ELF-1 (cell line): ENCODE data around the gene ITGB3BP.
"Not testable (repeated sequence)": the region's sequence is repeated elsewhere in the genome, so short reads cannot be mapped to it uniquely, and the experiment has no call there.

Experiments used
- DNase-seq: peaks from one replicate; pipeline ENCODE4 v3.0.0-alpha.2; 2016; ENCODE audit warnings: low read depth, low spot score

ITGB3BP gene

DNA sequence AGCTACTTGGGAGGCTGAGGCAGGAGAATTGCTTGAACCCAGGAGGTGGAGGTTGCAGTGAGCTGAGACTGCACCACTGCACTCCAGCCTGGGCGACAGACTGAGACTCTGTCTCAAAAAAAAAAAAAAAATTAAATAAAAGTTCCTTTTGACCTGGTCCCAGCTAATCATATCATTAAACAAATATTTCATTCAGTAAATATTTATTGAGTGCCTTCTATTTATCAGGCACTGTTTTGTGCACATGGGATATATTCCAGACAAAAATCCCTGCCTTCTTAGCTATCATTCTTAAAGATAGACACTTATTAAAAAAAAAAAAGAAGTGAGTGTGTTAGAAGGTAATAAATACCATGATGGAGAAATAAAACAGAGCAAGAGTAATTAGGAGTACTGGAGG, 102.3 kb downstream of the ITGB3BP start:
- not testable (repeated sequence) for DNase-seq

- DNase-seq = no peak
Observed at GRCh38 chr1:63418101-63418500, 104.9 kb downstream of the ITGB3BP start.

DNA sequence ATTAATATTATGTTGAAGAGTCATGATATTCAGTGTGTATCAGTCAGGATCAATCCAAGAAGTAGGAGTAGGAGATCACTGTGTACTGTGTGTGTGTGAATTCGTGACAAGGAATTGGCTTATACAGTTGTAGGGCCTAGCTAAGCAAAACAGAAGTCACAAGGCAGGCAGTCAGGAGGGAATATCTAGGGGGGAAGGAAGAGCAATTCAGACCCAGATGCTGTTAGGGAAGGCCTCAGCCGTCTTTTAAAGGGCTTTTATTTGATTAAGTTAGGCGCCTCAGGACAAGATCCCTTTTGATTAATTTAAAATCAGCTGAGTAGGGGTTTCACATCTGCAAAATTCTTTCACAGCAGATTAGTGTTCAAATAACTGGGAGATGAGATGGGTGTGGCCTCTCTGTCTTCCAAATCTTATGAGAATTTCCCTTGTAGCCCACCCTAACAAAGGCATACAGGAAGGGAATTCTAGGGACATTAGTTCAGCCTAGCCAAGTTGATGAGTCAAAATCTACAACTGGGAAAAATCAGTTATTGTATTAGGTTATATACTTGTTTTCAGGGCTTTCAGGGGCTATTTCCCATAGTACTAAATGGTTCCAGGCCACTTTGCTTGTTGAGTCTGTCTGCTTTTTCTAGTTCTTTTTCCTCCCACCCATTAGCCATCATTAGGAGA, 108.2 kb downstream of the ITGB3BP start:
- DNase-seq = no peak

GRCh38 chr1:63413394-63413793, 109.6 kb downstream of the ITGB3BP start:
- no peak for DNase-seq

- DNase-seq = no peak
Observed at GRCh38 chr1:63411066-63411465, 112.0 kb downstream of the ITGB3BP start.

- no peak for DNase-seq
Observed at GRCh38 chr1:63408331-63408730, 114.7 kb downstream of the ITGB3BP start.

- DNase-seq = no peak
Observed at GRCh38 chr1:63407002-63407401, 116.0 kb downstream of the ITGB3BP start.

- DNase-seq = no peak
Observed at GRCh38 chr1:63405987-63406386, 117.0 kb downstream of the ITGB3BP start.

DNA sequence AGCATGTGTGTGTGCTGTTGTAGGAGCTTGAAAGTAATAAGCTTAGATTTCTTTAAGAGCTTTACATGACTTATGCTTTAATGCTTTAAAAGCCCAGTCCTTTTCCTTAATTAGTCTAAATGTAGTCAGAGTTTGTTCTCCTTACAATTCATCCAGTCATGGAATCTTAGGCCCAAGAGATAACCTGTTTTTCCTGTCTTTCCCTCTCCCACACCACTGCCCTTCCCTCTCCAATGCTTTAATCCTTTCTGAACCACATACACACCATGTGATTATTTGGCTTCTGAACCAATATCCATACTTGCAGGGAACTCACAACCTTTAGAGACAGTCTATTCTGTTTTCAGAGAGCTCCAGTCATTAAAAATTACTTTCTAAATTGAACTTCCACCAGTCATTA, 118.0 kb downstream of the ITGB3BP start:
- DNase-seq = peak; percentile 43

DNA sequence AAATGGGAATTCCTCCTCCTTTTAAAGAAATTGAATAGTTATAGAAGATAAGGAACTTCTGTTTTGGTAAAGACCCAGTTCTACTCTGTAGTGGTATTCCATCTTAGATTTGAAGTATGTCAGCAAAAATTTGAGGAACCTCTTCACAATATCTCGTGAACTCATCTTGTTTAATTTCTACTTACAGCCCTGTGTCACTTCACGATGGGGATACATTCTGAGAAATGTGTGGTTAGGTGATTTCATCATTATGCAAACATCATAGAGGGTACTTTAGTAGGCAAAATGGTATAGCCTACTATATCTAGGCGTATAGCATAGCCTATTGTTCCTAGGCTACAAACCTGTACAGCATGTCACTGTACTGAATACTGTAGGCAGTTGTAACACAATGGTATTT, 119.6 kb downstream of the ITGB3BP start:
- DNase-seq = no peak

- no peak for DNase-seq
Observed at GRCh38 chr1:63401945-63402344, 121.1 kb downstream of the ITGB3BP start.
